ENCODE results near the gene NRCAM. TPM values are rescaled to one million over a fixed set of nuclear protein-coding genes. Genes with fewer than 3 reads are reported as not detected.

Gene NRCAM
- total RNA-seq, 1 experiment from 2014 or later = 2.4 TPM

- no peak for DNase-seq (ENCODE audit: low spot score)
Observed at GRCh38 chr7:108425714-108426275, 30.4 kb downstream of the NRCAM start.

- no peak for DNase-seq (ENCODE audit: low spot score)
Observed at GRCh38 chr7:108424013-108424412, 32.2 kb downstream of the NRCAM start.

GRCh38 chr7:108423089-108423989 lies 32.9 kb downstream of the NRCAM start:
- DNase-seq (ENCODE audit: low spot score) = no peak

GRCh38 chr7:108421720-108422331 lies 34.4 kb downstream of the NRCAM start:
- DNase-seq (ENCODE audit: low spot score) = no peak

- DNase-seq (ENCODE audit: low spot score) = peak; percentile 60
Observed at GRCh38 chr7:108419961-108420908, 36.0 kb downstream of the NRCAM start.

GRCh38 chr7:108418946-108419345 lies 37.3 kb downstream of the NRCAM start:
- no peak for DNase-seq (ENCODE audit: low spot score)

- DNase-seq (ENCODE audit: low spot score) = no peak
Observed at GRCh38 chr7:108417926-108418325, 38.3 kb downstream of the NRCAM start.

GRCh38 chr7:108417144-108417543 lies 39.1 kb downstream of the NRCAM start:
- DNase-seq (ENCODE audit: low spot score) = no peak

- peak; percentile 83 for DNase-seq (ENCODE audit: low spot score)
Observed at GRCh38 chr7:108415821-108416536, 40.3 kb downstream of the NRCAM start.

- no peak for DNase-seq (ENCODE audit: low spot score)
Observed at GRCh38 chr7:108415084-108415483, 41.2 kb downstream of the NRCAM start.

- DNase-seq (ENCODE audit: low spot score) = peak; percentile 68
Observed at GRCh38 chr7:108413782-108414492, 42.3 kb downstream of the NRCAM start.

GRCh38 chr7:108413337-108413736 lies 42.9 kb downstream of the NRCAM start:
- no peak for DNase-seq (ENCODE audit: low spot score)

- DNase-seq (ENCODE audit: low spot score) = no peak
Observed at GRCh38 chr7:108409146-108409545, 47.1 kb downstream of the NRCAM start.

- DNase-seq (ENCODE audit: low spot score) = no peak
Observed at GRCh38 chr7:108408296-108408991, 47.8 kb downstream of the NRCAM start.

- no peak for DNase-seq (ENCODE audit: low spot score)
Observed at GRCh38 chr7:108407676-108408075, 48.6 kb downstream of the NRCAM start.

GRCh38 chr7:108406222-108406890 lies 49.9 kb downstream of the NRCAM start:
- DNase-seq (ENCODE audit: low spot score) = peak; percentile 90

- no peak for DNase-seq (ENCODE audit: low spot score)
Observed at GRCh38 chr7:108404509-108405420, 51.5 kb downstream of the NRCAM start.

- no peak for DNase-seq (ENCODE audit: low spot score)
Observed at GRCh38 chr7:108403597-108404217, 52.5 kb downstream of the NRCAM start.
